Smooth muscle cell (in vitro differentiated cells): ENCODE measurements around the gene ASB3. TPM values are rescaled to one million over a fixed set of nuclear protein-coding genes. Genes with fewer than 3 reads are reported as not detected.

Experiments used
- DNase-seq: peaks from one replicate; lab custom pipeline; 2025; ENCODE audit not compliant: unreplicated experiment; lab: John Stamatoyannopoulos, UW
- H2AFZ ChIP-seq: fragments of 200-600 bp; sonication (generic); 2 replicates; pipeline ENCODE4 v1.6.0; 2016; ENCODE audit warnings: antibody characterized with exemption, low read depth, mild to moderate bottlenecking
- H3F3A ChIP-seq: fragments of 200-600 bp; sonication (generic); 2 replicates; pipeline ENCODE4 v1.6.0; 2017; ENCODE audit warnings: antibody characterized with exemption, low read depth
- H3K27ac ChIP-seq: fragments of 200-600 bp; sonication (generic); 2 replicates; pipeline ENCODE4 v1.5.1; 2016; ENCODE audit warnings: low read depth, mild to moderate bottlenecking
- H3K27me3 ChIP-seq: fragments of 200-600 bp; sonication (generic); 2 replicates; pipeline ENCODE4 v1.6.1; 2016; ENCODE audit warnings: low read depth, mild to moderate bottlenecking
- H3K36me3 ChIP-seq: fragments of 200-600 bp; sonication (generic); 2 replicates; pipeline ENCODE4 v1.5.1; 2016; ENCODE audit warnings: low read depth
- H3K4me1 ChIP-seq: fragments of 200-600 bp; sonication (generic); 2 replicates; pipeline ENCODE4 v1.5.1; 2016; ENCODE audit warnings: low read depth
- H3K4me2 ChIP-seq: fragments of 200-600 bp; sonication (generic); 2 replicates; pipeline ENCODE4 v1.6.0; 2016; ENCODE audit warnings: mild to moderate bottlenecking
- H3K4me3 ChIP-seq: fragments of 200-600 bp; sonication (generic); 2 replicates; pipeline ENCODE4 v1.5.1; 2016; ENCODE audit warnings: mild to moderate bottlenecking
- H3K79me2 ChIP-seq: fragments of 200-600 bp; sonication (generic); 2 replicates; pipeline ENCODE4 v1.6.0; 2016; ENCODE audit warnings: low read depth, mild to moderate bottlenecking
- H3K9ac ChIP-seq: fragments of 200-600 bp; sonication (generic); 2 replicates; pipeline ENCODE4 v1.6.0; 2016; ENCODE audit warnings: low read depth
- H3K9me3 ChIP-seq: fragments of 200-600 bp; sonication (generic); replicated peaks from 2 replicates; pipeline ENCODE4 v1.5.1; 2016; ENCODE audit warnings: low read depth
- H4K20me1 ChIP-seq: fragments of 200-600 bp; sonication (generic); 2 replicates; pipeline ENCODE4 v1.6.0; 2016; ENCODE audit warnings: low read depth
- WGBS: methylation state at CpG from one replicate; pipeline ENCODE4 v1.1.7; 2016; ENCODE audit warnings: low lambda C conversion rate; 5-methylcytosine and 5-hydroxymethylcytosine counted together
- polyA plus RNA-seq: library from polyadenylated mRNA; unstranded; fragments of >200 nt; fragmentation: Nextera tagmentation; extraction: Ambion mirVana; gene quantifications from 2 replicates; pipeline ENCODE4 v1.2.1, GENCODE V29; 2016
- total RNA-seq: library from RNA; depleted of rRNA; stranded (reverse); fragments of >200 nt; gene quantifications from 2 replicates; pipeline ENCODE4 v1.2.3, GENCODE V29; 2014
- TF ChIP-seq, protein P1 (sequence below): fragments of 200-600 bp; sonication (generic); IDR thresholded peaks from 2 replicates; pipeline ENCODE4 v1.5.1; 2017; ENCODE audit warnings: borderline replicate concordance, mild to moderate bottlenecking, antibody characterized with exemption; ENCODE audit not compliant: insufficient read depth, poor library complexity, severe bottlenecking

Gene ASB3
- total and polyA plus RNA-seq, 2 experiments from 2014 or later, result 19.0 to 24.9 TPM

DNA sequence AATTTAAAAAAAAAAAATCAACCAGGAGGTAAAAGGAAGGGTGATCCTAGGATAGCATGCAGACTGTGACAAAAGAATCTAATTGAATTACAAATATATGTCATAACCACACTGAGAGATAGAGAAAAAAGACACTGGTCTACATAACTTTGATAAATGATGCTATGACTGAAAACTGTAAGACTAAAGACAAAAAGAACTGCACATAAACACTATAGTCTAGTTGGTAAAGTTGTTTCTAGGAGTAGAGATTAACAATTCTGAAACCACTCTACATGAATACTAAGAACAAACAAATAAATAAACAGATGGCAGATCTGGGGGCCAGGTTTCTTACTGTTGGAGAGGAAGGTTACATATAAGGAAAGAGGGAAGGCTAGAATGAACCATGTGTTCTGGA is 33.7 kb downstream of the ASB3 start:
- H3K9me3 ChIP-seq, result no peaks in the 10 kb centered on the region
- H3K9ac ChIP-seq, result no peak overlapping the region
- no peak overlapping the region for H3K27ac ChIP-seq
- H2AFZ ChIP-seq, result no peak overlapping the region
- H3K4me1 ChIP-seq, result no peaks in the 10 kb centered on the region
- H3K4me2 ChIP-seq, result no peak overlapping the region
- peaks cover 3% of the 10 kb centered on the region for H4K20me1 ChIP-seq
- no peak overlapping the region for H3K4me3 ChIP-seq
- H3K27me3 ChIP-seq, result no peaks in the 10 kb centered on the region
- no peak for DNase-seq
- H3K79me2 ChIP-seq, result no peaks in the 10 kb centered on the region
- TF ChIP-seq, protein P1, sequence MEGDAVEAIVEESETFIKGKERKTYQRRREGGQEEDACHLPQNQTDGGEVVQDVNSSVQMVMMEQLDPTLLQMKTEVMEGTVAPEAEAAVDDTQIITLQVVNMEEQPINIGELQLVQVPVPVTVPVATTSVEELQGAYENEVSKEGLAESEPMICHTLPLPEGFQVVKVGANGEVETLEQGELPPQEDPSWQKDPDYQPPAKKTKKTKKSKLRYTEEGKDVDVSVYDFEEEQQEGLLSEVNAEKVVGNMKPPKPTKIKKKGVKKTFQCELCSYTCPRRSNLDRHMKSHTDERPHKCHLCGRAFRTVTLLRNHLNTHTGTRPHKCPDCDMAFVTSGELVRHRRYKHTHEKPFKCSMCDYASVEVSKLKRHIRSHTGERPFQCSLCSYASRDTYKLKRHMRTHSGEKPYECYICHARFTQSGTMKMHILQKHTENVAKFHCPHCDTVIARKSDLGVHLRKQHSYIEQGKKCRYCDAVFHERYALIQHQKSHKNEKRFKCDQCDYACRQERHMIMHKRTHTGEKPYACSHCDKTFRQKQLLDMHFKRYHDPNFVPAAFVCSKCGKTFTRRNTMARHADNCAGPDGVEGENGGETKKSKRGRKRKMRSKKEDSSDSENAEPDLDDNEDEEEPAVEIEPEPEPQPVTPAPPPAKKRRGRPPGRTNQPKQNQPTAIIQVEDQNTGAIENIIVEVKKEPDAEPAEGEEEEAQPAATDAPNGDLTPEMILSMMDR, result no peak
- H3F3A ChIP-seq, result no peaks in the 10 kb centered on the region
- peaks cover 5% of the 10 kb centered on the region for H3K36me3 ChIP-seq

GRCh38 chr2:53752385-53752784 is 34.4 kb downstream of the ASB3 start:
- Histone ChIP-seq H3K4me2 (no peak overlapping the region), H4K20me1 (peaks cover 3% of the 10 kb centered on the region), H3K36me3 (peaks cover 5% of the 10 kb centered on the region), H3K27me3 (no peaks in the 10 kb centered on the region), H3F3A (no peaks in the 10 kb centered on the region), H3K79me2 (no peaks in the 10 kb centered on the region), H2AFZ (no peak overlapping the region), H3K9me3 (no peaks in the 10 kb centered on the region), H3K27ac (peak overlapping the region; percentile 15), H3K4me3 (no peak overlapping the region), H3K9ac (no peak overlapping the region), H3K4me1 (no peaks in the 10 kb centered on the region)
- TF ChIP-seq, protein P1, result no peak
- DNase-seq, result no peak
- WGBS, result 81% methylated on average over 4 of the region's 4 CpGs

DNA sequence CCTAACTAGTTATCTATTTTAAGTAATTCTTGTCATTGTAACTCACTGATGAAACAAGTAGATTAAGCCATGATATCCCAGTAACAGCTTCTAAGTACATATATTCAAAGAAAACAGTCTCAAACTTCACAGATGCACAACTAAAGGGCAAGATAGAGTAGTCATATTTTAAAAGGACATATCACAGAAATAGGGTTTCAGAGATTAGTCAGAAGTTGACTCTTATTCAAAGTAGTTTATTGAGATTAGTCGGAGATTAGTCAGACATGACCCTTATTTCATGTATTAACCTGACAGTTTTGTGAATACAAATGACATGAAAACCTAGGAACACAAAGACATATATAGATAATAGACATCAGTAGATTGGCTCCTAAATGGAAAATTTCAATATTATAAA is 35.0 kb downstream of the ASB3 start:
- peaks cover 3% of the 10 kb centered on the region for H4K20me1 ChIP-seq
- no peaks in the 10 kb centered on the region for H3F3A ChIP-seq
- DNase-seq, result no peak
- no peak overlapping the region for H3K4me2 ChIP-seq
- H3K9ac ChIP-seq, result no peak overlapping the region
- 88% methylated on average over 1 of the region's 1 CpG for WGBS
- no peak overlapping the region for H3K4me3 ChIP-seq
- H3K27me3 ChIP-seq, result no peaks in the 10 kb centered on the region
- H3K4me1 ChIP-seq, result no peaks in the 10 kb centered on the region
- H2AFZ ChIP-seq, result no peak overlapping the region
- H3K36me3 ChIP-seq, result peaks cover 5% of the 10 kb centered on the region
- TF ChIP-seq, protein P1, result no peak
- no peaks in the 10 kb centered on the region for H3K9me3 ChIP-seq
- H3K79me2 ChIP-seq, result no peaks in the 10 kb centered on the region
- H3K27ac ChIP-seq, result peak overlapping the region; percentile 10

DNA sequence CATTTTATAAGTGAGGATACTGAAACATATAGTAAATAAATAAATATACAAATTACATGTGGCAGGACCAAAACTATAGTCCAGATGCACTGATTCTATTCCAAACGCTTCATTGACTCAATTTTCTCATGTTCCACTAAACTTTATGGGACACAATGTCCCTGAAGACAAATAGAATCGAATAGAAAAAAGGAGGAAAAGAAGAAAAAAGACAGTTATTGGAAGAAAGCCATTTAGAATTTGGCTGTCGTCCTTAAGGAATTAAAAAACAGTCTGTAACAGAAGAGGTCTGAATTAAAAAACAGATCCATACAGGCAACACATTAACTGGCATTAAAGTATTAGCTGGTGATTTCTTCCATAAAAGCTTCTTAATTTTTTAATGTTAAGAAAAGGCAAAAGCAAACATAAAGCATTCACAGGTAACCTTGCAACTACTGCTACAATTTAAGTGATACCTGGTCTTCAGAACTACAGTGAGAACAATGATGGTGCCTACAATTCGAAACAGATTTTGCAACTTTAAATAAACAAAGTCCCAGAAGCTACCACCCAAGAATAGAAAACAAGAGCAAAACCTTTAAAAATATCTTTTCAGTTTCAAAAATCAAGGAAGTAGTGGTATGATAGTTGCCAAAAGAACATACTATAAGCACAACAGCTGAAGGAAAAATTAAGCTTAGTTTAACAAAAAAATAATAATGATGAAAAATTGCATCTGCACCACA is 36.5 kb downstream of the ASB3 start:
- no peaks in the 10 kb centered on the region for H3K9me3 ChIP-seq
- H3K36me3 ChIP-seq, result peaks cover 5% of the 10 kb centered on the region
- no peak overlapping the region for H3K4me3 ChIP-seq
- peaks cover 3% of the 10 kb centered on the region for H4K20me1 ChIP-seq
- 88% methylated on average over 4 of the region's 4 CpGs for WGBS
- no peak overlapping the region for H3K27ac ChIP-seq
- no peak overlapping the region for H3K9ac ChIP-seq
- no peak overlapping the region for H2AFZ ChIP-seq
- H3K4me2 ChIP-seq, result no peak overlapping the region
- H3K4me1 ChIP-seq, result no peaks in the 10 kb centered on the region
- no peaks in the 10 kb centered on the region for H3K27me3 ChIP-seq
- H3F3A ChIP-seq, result no peaks in the 10 kb centered on the region
- TF ChIP-seq, protein P1, result no peak
- H3K79me2 ChIP-seq, result no peaks in the 10 kb centered on the region
- DNase-seq, result no peak
